ENCODE measurements around the gene KIF21A.

The KIF21A gene

DNA sequence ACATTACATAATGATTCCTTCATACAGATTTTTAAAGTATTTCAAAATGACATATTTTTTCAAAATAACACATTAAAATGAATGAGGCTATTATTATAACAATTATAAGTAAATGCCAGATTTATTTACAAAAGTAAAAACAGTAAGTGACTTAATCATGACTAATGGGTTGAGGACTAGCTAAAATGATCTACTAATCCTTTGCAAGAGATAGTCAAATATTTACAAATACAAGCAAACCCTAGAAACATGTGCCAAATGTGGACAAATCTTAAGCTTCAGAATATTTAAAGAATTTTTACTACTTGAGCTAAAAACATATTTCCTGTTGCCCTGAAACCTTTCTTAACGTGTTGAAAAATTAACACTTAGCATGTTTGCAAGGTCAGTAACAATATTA lies 74.8 kb downstream of the KIF21A start:
- no peak for DNase-seq (ENCODE audit: low read depth)
- TF ChIP-seq, protein P1, sequence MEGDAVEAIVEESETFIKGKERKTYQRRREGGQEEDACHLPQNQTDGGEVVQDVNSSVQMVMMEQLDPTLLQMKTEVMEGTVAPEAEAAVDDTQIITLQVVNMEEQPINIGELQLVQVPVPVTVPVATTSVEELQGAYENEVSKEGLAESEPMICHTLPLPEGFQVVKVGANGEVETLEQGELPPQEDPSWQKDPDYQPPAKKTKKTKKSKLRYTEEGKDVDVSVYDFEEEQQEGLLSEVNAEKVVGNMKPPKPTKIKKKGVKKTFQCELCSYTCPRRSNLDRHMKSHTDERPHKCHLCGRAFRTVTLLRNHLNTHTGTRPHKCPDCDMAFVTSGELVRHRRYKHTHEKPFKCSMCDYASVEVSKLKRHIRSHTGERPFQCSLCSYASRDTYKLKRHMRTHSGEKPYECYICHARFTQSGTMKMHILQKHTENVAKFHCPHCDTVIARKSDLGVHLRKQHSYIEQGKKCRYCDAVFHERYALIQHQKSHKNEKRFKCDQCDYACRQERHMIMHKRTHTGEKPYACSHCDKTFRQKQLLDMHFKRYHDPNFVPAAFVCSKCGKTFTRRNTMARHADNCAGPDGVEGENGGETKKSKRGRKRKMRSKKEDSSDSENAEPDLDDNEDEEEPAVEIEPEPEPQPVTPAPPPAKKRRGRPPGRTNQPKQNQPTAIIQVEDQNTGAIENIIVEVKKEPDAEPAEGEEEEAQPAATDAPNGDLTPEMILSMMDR (IDR thresholded peaks at IDR 0.05; ENCODE audit: low read depth, low read length, missing control alignments) = no peak
- no peak overlapping the region for H3K4me3 ChIP-seq (ENCODE audit: low read depth, low read length)

DNA sequence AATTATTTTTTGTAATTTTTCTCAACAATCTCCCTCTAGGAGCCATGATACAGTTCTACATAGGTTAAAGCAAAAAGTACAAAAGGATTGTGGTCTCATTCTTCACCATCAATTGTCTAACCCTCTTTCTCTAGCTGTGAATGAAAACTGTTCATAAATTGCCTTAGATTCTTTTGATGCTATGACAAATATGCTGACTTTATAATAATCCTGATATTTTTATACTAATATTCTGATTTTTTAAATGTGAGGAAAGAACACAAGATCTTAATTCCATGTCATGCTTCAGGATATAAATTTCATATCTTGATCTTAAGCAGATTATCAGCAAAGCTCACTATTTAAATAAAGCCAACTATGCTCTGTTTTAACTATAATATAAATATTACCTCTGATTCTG lies 75.4 kb downstream of the KIF21A start:
- H3K4me3 ChIP-seq (ENCODE audit: low read depth, low read length) = no peak overlapping the region
- TF ChIP-seq, protein P1 (IDR thresholded peaks at IDR 0.05; ENCODE audit: low read depth, low read length, missing control alignments) = no peak
- DNase-seq (ENCODE audit: low read depth) = no peak

DNA sequence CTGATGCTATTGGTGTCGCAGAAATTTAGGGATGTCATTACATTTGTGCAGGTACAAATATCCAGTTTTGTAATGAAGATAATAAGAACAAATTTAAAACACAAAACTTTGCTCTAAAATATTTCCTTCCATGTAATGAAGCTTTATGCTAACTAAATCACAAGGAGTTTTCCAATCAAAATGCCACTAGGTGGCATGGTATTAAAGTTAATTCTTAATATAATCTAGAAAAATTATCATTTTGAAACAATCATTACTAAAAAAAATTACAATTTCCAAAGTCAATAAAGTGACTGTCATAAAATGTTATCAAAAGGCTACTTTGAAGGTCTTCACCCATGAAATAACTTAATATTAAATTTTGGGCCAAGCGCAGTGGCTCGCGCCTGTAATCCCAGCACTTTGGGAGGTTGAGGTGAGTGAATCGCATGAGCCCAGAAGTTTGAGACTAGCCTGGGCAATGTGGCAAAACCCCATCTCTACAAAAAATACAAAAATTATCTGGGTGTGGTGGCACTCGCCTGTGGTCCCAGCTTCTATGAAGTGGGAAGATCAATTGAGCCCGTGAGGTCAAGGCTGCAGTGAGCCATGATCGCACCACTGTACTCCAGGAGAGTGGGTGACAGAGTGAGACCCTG lies 77.4 kb downstream of the KIF21A start:
- TF ChIP-seq, protein P1 (IDR thresholded peaks at IDR 0.05; ENCODE audit: low read depth, low read length, missing control alignments) = no peak
- DNase-seq (ENCODE audit: low read depth) = no peak
- H3K4me3 ChIP-seq (ENCODE audit: low read depth, low read length) = no peak overlapping the region

DNA sequence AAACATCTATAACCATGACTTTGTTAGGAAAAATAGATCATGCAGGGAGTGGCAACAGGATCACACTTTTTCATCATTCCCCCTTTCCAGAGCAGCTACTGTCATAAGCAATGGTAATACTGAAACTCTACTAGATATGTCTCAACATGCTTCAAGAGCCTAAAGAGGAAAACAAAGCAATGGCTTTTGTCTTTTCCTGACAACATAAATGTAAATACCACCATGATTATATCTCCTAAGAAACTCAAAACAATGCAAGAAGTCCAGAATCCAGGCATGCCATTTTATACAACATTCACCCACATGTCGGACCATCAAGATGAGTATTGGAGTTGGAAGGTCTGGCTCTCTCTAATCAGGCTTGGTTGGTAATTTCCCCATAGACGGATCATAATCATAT lies 78.7 kb downstream of the KIF21A start:
- DNase-seq (ENCODE audit: low read depth) = no peak
- no peak overlapping the region for H3K4me3 ChIP-seq (ENCODE audit: low read depth, low read length)
- TF ChIP-seq, protein P1 (IDR thresholded peaks at IDR 0.05; ENCODE audit: low read depth, low read length, missing control alignments) = no peak

DNA sequence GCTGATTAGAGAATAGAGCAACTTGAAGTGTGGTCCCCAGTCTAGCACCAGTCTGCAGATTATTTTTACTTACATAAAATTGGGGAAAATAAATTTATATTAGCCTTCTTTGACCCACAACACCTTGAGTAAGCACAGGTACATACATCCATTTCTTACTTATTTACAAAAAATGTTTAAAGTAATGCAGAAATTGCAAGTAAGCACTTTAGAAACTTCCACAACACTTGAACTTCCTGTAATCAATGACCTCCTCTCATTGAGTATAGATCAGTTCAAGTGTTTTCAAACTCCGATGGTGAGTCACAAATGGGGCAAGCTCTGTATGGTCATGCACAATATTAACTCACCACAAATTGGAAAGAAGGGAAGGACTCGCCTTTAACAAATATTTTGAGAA lies 83.3 kb downstream of the KIF21A start:
- no peak for DNase-seq (ENCODE audit: low read depth)
- H3K4me3 ChIP-seq (ENCODE audit: low read depth, low read length) = no peak overlapping the region
- TF ChIP-seq, protein P1 (IDR thresholded peaks at IDR 0.05; ENCODE audit: low read depth, low read length, missing control alignments) = no peak

DNA sequence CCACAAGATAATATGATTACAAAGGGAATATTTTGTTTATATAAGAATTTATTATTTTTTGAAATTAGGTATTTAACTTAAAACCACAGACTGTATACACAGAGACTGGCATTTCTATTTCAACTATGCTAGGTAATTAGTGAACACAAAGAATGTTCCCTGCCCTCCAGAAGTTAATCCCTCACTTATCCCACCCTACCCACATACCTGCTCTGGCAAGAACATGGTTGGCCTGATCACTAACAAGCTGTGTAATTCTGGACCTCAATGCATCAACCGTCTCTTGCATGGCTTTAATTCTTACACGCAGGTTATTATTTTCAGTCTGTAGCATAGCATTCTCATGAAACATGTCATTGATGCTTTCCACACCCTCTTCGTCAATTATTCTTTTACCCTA lies 85.9 kb downstream of the KIF21A start:
- no peak for DNase-seq (ENCODE audit: low read depth)
- TF ChIP-seq, protein P1 (IDR thresholded peaks at IDR 0.05; ENCODE audit: low read depth, low read length, missing control alignments) = no peak
- no peak overlapping the region for H3K4me3 ChIP-seq (ENCODE audit: low read depth, low read length)

DNA sequence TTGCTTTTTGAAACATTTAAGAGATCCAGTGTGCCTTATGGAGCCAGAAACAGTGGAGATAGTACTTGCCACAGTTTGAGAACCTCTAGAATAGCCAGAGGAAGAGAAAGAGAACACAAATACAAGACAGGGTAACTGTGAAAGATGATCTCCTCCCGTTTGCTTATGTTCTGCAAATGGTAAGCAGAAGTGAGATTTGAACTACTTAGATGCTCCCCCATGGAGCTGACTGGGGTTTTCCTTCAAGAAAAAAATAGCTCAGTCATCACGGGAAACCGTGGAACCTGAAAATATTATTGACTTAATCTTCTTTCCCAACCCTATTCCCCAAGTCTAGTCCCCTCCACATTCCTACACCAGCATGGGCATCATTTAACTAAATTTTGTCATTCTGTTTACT lies 87.1 kb downstream of the KIF21A start:
- H3K4me3 ChIP-seq (ENCODE audit: low read depth, low read length) = no peak overlapping the region
- TF ChIP-seq, protein P1 (IDR thresholded peaks at IDR 0.05; ENCODE audit: low read depth, low read length, missing control alignments) = no peak
- no peak for DNase-seq (ENCODE audit: low read depth)
